Middle frontal gyrus (tissue), 1 donor: ENCODE measurements around the gene HSD17B7.

Experiments used
- DNase-seq: peaks from one replicate; pipeline ENCODE4 v3.0.0-alpha.2; 2015; ENCODE audit warnings: low spot score; ENCODE audit errors: extremely low spot score

The HSD17B7 gene

DNA sequence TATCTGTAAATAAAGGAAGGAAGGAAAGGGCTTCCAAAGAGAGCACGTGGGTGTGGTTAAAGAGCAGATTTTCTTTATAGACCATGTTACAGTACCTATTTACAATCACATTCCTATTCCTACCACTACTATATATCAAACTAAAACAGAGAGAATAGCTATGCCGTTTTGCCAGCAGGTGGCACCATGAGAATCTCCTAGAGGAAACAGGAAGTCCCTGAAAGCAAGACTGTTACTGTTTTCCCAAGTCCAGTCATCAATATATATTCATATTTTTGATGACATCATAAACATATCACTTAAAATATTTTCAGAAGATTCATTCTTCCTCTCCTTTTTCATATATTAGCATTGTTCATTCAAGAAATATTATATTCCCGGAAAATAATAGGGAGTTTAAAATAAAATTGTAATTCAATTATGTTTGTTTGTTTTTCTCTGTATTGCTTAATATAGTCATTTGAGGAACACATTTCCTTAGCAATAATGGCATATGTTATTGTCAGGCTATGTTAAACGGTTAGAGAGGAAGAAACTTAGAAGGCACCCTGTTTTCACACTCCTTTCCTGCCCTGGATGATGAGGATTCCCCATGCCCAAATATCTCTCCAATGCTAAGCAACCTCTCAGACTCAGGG, 63.9 kb downstream of the HSD17B7 start:
- peak; percentile 38 for DNase-seq

DNA sequence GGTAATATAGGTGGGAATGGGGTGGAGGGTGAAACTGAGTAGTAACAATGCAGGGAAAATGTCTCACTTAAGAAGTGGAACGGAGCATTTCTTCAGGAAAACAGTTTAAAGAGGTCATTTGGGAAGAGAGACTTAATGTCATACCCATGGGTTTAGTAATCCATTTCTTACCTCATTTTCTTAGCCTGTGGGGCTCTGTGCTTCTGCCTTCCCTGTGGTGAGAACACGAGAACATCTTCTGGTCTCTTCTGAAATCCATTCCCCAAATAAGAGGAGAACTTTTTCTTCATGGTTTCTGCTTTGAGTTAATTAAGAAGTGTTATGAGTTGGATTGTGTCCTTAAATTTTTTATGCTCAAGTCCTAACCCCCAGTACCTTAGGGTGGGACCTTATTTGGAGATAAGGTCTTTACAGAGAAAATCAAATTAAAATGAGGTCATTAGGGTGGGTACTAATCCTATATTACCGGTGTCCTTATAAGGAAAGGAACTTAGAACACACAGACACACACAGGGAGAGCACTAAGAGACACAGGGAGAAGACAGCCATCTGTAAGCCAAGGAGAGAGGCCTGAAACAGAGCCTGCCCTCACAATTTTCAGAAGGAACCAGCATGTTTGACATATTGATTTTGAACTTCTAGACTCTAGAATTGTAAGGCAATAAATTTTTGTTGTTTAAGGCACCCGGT, 65.1 kb downstream of the HSD17B7 start:
- DNase-seq: no peak

DNA sequence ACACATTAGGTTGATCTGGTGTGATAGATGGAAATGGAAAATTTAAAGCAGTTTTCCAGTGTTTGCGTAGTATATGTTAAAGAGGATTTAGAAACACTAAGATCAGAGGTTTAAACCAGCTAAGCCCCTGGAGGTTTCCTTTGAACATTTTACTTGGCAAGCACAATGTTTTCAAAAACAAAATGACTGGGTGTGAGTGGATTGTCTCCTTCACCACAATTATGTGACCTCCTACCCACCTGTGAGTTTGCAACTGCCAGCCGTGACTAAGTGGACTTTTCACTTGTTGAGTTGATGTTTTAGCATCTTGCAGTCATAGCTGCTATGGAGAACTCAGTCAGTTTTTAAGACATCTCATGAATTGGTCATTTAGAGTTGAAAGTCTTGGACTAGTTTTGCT, 65.8 kb downstream of the HSD17B7 start:
- DNase-seq: no peak

DNA sequence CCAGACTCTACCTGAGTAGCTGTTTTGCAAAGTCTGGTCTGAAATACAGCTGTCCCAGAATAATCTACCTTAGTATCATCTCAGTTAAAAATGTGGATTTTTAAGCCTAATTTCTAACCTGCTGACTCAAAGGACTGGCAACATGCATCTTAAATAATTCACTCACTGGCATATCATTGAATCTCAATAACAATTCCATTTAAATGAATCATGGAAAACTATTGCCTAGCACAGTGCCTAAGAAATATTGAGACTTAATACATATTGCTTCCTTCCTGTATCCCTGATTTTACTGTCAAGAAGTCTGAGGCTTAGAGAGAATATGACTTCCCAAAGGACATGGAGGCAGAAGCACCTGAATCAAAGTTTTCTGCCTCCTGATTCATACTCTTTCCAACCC, 67.3 kb downstream of the HSD17B7 start:
- no peak for DNase-seq

DNA sequence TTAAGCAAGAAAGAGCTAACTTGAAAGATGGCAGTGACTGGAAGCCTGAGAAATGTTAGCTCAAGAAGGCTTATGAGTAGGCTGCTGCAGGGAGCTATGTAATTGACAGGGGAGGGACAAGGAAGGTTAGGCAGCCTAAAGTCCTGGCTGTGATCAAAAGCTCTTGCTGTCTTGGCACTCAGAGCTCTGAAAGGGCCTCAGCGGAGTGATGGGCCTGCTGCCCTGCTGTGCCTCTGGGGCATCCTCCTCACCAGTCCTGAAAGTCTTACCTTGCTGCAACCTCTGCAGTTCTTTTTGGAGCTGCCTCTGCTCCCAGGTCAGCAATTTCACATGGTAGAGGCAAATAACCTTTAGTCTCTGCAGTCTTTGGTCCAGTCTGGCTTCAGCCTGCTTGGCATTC, 68.7 kb downstream of the HSD17B7 start:
- no peak for DNase-seq

DNA sequence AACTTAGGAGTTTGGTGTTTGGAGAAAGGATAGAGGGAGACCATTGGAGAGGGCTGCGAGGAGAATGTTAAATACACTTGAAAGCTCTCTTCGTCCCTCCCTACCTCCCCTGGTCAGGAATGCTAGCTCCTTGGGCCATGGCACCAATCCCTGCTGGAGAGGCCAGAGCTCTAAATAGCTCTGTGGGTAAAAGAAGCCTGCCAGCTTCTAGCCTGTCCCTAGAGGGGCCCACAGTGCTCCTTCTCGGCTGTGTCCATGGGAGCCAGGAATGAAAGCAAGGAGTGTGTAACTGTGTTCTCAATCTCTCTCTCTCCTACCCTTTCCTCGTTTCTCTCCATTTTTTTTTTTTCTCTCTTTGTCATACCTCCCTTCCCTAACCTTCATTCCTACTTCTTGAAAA, 70.6 kb downstream of the HSD17B7 start, which contains the start of gene CCDC190:
CCDC190 (minus strand) TSS at position 75 of the 400 bp plus-strand sequence. CDS start 1,529 bp downstream, outside the sequence.
- DNase-seq: no peak

DNA sequence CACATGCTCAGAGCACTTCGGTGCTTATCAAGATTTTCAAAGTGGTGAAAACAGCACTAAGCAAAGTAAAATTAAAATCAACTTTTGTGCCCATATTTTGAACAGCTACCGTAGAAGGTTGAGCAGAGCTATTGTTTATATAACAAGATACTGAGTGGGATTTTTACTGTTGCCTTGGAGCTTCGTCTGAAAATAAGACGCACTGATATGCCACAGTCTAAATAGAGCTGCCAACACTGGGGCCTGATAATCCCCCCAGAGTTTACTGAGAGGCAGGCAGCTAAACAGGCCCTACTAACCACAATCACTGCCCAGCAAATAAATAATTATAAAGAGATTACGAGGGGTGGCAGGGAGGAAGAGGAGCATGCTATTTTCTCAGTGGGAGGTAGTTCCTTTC, 71.1 kb downstream of the HSD17B7 start:
- DNase-seq: no peak
